Caco-2 (cell line): ENCODE measurements around the gene STATH. TPM values are rescaled to one million over a fixed set of nuclear protein-coding genes. Genes with fewer than 3 reads are reported as not detected.
A peak's percentile ranks its signal among the peaks of the same experiment; 100 is the strongest.

ENCODE experiments used
- Bru-seq: library from RNA; stranded (reverse); fragments of 400-500 nt; gene quantifications from one replicate; lab custom pipeline; 2021; lab: Mats Ljungman, UMichigan
- BruChase-seq, 2 experiments: library from RNA; stranded (reverse); fragments of 400-500 nt; gene quantifications; one replicate each; lab custom pipeline; 2021; lab: Mats Ljungman, UMichigan
- BruUV-seq: library from RNA; stranded (reverse); fragments of 400-500 nt; replicated peaks from 2 replicates; lab custom pipeline; 2021; lab: Mats Ljungman, UMichigan
- CTCF ChIA-PET: fragments of 300-600 bp; sonication (Branson Sonifier 250); formaldehyde crosslinking; loops from one replicate; lab custom pipeline; 2022; ENCODE audit warnings: antibody characterized with exemption; lab: Charles Lee
- POLR2A ChIA-PET: fragments of 300-600 bp; sonication (Branson Sonifier 250); formaldehyde crosslinking; loops from one replicate; lab custom pipeline; 2022; ENCODE audit warnings: antibody characterized with exemption; lab: Charles Lee
- DNase-seq, 2 experiments: peaks; one replicate each; pipeline versions ENCODE4 v3.0.0 to v3.0.0-alpha.2; 2020 to 2022
- H3K27me3 ChIP-seq: replicated peaks from 2 replicates; pipeline ENCODE4 v1.6.0; 2011; ENCODE audit warnings: low read length; ENCODE audit not compliant: control insufficient read depth, insufficient read depth
- H3K36me3 ChIP-seq: 2 replicates; pipeline ENCODE4 v1.5.1; 2011; ENCODE audit warnings: low read length; ENCODE audit not compliant: control insufficient read depth, insufficient read depth
- H3K4me1 ChIP-seq: fragments of 250-450 bp; sonication (Bioruptor Pico); 2 replicates; pipeline ENCODE4 v1.5.1; 2020; ENCODE audit warnings: mild to moderate bottlenecking
- H3K4me3 ChIP-seq: 2 replicates; pipeline ENCODE4 v1.5.1; 2011; ENCODE audit warnings: low read depth, mild to moderate bottlenecking, control low read depth, low read length
- H3K9me3 ChIP-seq: fragments of 250-450 bp; sonication (Bioruptor Pico); 2 replicates; pipeline ENCODE4 v1.5.1; 2020; ENCODE audit warnings: mild to moderate bottlenecking, moderate library complexity
- H3K27ac Mint-ChIP-seq: one replicate; pipeline ENCODE4 v1.8.0; 2022; ENCODE audit warnings: mixed read lengths; ENCODE audit not compliant: unreplicated experiment
- H3K27me3 Mint-ChIP-seq: one replicate; pipeline ENCODE4 v1.8.0; 2022; ENCODE audit warnings: mixed read lengths; ENCODE audit not compliant: insufficient read depth, unreplicated experiment
- H3K36me3 Mint-ChIP-seq: one replicate; pipeline ENCODE4 v1.8.0; 2022; ENCODE audit warnings: mild to moderate bottlenecking, mixed read lengths; ENCODE audit not compliant: insufficient read depth, unreplicated experiment
- H3K4me1 Mint-ChIP-seq: one replicate; pipeline ENCODE4 v1.8.0; 2022; ENCODE audit warnings: low read depth, mixed read lengths; ENCODE audit not compliant: unreplicated experiment
- H3K4me3 Mint-ChIP-seq: one replicate; pipeline ENCODE4 v1.8.0; 2022; ENCODE audit warnings: mild to moderate bottlenecking, moderate library complexity, mixed read lengths; ENCODE audit not compliant: unreplicated experiment
- H3K9me3 Mint-ChIP-seq: one replicate; pipeline ENCODE4 v1.8.0; 2022; ENCODE audit warnings: mixed read lengths; ENCODE audit not compliant: unreplicated experiment
- CTCF ChIP-seq, 2 experiments: fragments of 200-600 bp in 1 of 2; IDR thresholded peaks; 1 replicate in 1 of 2; 2 replicates in 1 of 2; pipeline versions ENCODE4 v1.5.1 to v1.8.0; 2011 to 2022; ENCODE audit warnings: antibody characterized with exemption in 1 of 2, control low read depth in 1 of 2, inconsistent platforms in 1 of 2, low read depth in 1 of 2, low read length in 1 of 2, mild to moderate bottlenecking in 1 of 2, moderate library complexity in 1 of 2; ENCODE audit not compliant: insufficient read depth in 1 of 2, severe bottlenecking in 1 of 2, unreplicated experiment in 1 of 2
- intact Hi-C: fragments of 100-400 bp; cut with micrococcal nuclease; formaldehyde crosslinking; loops from one replicate; pipeline ENCODE4 v1.10.0; 2022; ENCODE audit not compliant: unreplicated experiment
- long read RNA-seq: library from polyadenylated mRNA; stranded (forward); transcript quantifications from one replicate; pipeline ENCODE4 v2.0.0, GENCODE V29; 2022
- total RNA-seq: library from RNA; stranded (reverse); gene quantifications from 2 replicates; pipeline ENCODE4 v1.2.3, GENCODE V29; 2022

STATH gene
- not detected in 2 replicates for total RNA-seq
- Bru-seq, nascent RNA: percentile 25 among the genes with signal in this experiment
- BruChase-seq, experiment 1, labeled RNA remaining after a 2-hour chase: percentile 30 among the genes with signal in this experiment
- percentile 33 among the genes with signal in this experiment for BruChase-seq, experiment 2, labeled RNA remaining after a 6-hour chase
- long read RNA-seq: 0 reads

GRCh38 chr4:69995526-69996016 lies at the start of gene STATH:
STATH (plus strand) TSS chr4:69995966; CDS start chr4:69998438, 2,472 bp downstream.
- H3K4me3 Mint-ChIP-seq: no peak within 1 kb of the TSS
- ChIA-PET POLR2A (no interaction called here), CTCF (no interaction called here)
- Histone ChIP-seq H3K36me3 (no peaks in the 10 kb centered on the region), H3K27me3 (no peaks in the 10 kb centered on the region), H3K4me1 (peaks cover 16% of the 10 kb centered on the region), H3K4me3 (no peak within 1 kb of the TSS), H3K9me3 (no peaks in the 10 kb centered on the region)
- H3K27me3 Mint-ChIP-seq: no peaks in the 10 kb centered on the region
- H3K9me3 Mint-ChIP-seq: peaks cover 26% of the 10 kb centered on the region
- no peaks in the 10 kb centered on the region for H3K36me3 Mint-ChIP-seq
- BruUV-seq: no TSS peak
- intact Hi-C loops: no loop called here
- no peak within 1 kb of the TSS for H3K27ac Mint-ChIP-seq
- H3K4me1 Mint-ChIP-seq: peaks cover 18% of the 10 kb centered on the region
- TF ChIP-seq CTCF (IDR thresholded peaks at IDR 0.05; ENCODE audit: insufficient read depth in 1 of 2, low read depth in 1 of 2, low read length in 1 of 2, severe bottlenecking in 1 of 2, unreplicated experiment in 1 of 2): no peak
- no peak for DNase-seq

- H3K27me3 Mint-ChIP-seq: no peaks in the 10 kb centered on the region
- Histone ChIP-seq H3K36me3 (no peaks in the 10 kb centered on the region), H3K9me3 (no peaks in the 10 kb centered on the region), H3K4me3 (no peak overlapping the region), H3K4me1 (no peaks in the 10 kb centered on the region), H3K27me3 (no peaks in the 10 kb centered on the region)
- intact Hi-C loops: no loop called here
- ChIA-PET CTCF (no interaction called here), POLR2A (no interaction called here)
- no peaks in the 10 kb centered on the region for H3K36me3 Mint-ChIP-seq
- no peak overlapping the region for H3K27ac Mint-ChIP-seq
- no peak for TF ChIP-seq CTCF (IDR thresholded peaks at IDR 0.05; ENCODE audit: insufficient read depth in 1 of 2, low read depth in 1 of 2, low read length in 1 of 2, severe bottlenecking in 1 of 2, unreplicated experiment in 1 of 2)
- H3K9me3 Mint-ChIP-seq: no peaks in the 10 kb centered on the region
- BruUV-seq: no TSS peak
- no peak for DNase-seq
- H3K4me1 Mint-ChIP-seq: no peaks in the 10 kb centered on the region
- no peak overlapping the region for H3K4me3 Mint-ChIP-seq
Measured at GRCh38 chr4:69951602-69952001, 44.2 kb upstream of the STATH start.

- intact Hi-C loops: no loop called here
- H3K9me3 ChIP-seq: no peaks in the 10 kb centered on the region
- no peaks in the 10 kb centered on the region for H3K36me3 Mint-ChIP-seq
- H3K27me3 ChIP-seq: no peaks in the 10 kb centered on the region
- H3K36me3 ChIP-seq: no peaks in the 10 kb centered on the region
- H3K27me3 Mint-ChIP-seq: no peaks in the 10 kb centered on the region
- no peak overlapping the region for H3K4me3 ChIP-seq
- H3K4me1 Mint-ChIP-seq: no peaks in the 10 kb centered on the region
- H3K4me3 Mint-ChIP-seq: no peak overlapping the region
- H3K9me3 Mint-ChIP-seq: no peaks in the 10 kb centered on the region
- no peak overlapping the region for H3K27ac Mint-ChIP-seq
- CTCF ChIA-PET: no interaction called here
- no peaks in the 10 kb centered on the region for H3K4me1 ChIP-seq
- POLR2A ChIA-PET: no interaction called here
- BruUV-seq: no TSS peak
- no peak for DNase-seq
- no peak for TF ChIP-seq CTCF (IDR thresholded peaks at IDR 0.05; ENCODE audit: insufficient read depth in 1 of 2, low read depth in 1 of 2, low read length in 1 of 2, severe bottlenecking in 1 of 2, unreplicated experiment in 1 of 2)
Measured at GRCh38 chr4:69957209-69957608, 38.6 kb upstream of the STATH start.
